OCI-LY3 (cell line): ENCODE measurements around the gene CKMT2.

ENCODE experiments used
- CTCF ChIP-seq: fragments of 200-600, 300-600 bp; sonication (generic); IDR thresholded peaks from 2 replicates; pipeline ENCODE4 v1.5.1; 2014; ENCODE audit warnings: antibody characterized with exemption, low read length, low read depth
- EZH2phosphoT487 ChIP-seq: fragments of 200-600 bp; shearing (Covaris generic); IDR thresholded peaks from 2 replicates; pipeline ENCODE4 v1.6.1; 2018; ENCODE audit warnings: antibody characterized with exemption, mixed run types, low read depth

GRCh38 chr5:81286059-81286617 is 53.0 kb downstream of the CKMT2 start:
- TF ChIP-seq CTCF (no peak), EZH2phosphoT487 (no peak)
